ENCODE measurements around the gene LGI4.

DNA sequence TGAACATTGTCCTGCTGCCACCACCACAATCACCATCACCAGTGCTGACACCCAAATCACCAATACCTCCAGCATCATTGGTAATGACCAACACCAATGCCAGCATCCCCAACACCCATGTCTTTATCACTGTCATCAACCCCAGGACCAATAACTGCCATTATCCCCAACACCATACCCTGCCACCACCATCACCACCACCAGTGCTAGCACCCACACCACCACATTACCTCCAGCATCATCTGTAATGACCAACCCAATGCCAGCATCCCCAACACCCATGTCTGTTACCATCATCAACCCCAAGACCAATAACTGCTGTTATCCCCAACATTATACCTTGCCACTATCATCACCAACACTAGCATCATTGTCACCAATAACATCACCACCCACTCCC lies 2.6 kb downstream of the LGI4 start:
- no peak for TF ChIP-seq POLR2A (IDR thresholded peaks at IDR 0.05)
- TF ChIP-seq, protein P1, sequence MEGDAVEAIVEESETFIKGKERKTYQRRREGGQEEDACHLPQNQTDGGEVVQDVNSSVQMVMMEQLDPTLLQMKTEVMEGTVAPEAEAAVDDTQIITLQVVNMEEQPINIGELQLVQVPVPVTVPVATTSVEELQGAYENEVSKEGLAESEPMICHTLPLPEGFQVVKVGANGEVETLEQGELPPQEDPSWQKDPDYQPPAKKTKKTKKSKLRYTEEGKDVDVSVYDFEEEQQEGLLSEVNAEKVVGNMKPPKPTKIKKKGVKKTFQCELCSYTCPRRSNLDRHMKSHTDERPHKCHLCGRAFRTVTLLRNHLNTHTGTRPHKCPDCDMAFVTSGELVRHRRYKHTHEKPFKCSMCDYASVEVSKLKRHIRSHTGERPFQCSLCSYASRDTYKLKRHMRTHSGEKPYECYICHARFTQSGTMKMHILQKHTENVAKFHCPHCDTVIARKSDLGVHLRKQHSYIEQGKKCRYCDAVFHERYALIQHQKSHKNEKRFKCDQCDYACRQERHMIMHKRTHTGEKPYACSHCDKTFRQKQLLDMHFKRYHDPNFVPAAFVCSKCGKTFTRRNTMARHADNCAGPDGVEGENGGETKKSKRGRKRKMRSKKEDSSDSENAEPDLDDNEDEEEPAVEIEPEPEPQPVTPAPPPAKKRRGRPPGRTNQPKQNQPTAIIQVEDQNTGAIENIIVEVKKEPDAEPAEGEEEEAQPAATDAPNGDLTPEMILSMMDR (IDR thresholded peaks at IDR 0.05) = no peak
